8988T (cell line): ENCODE data around the gene AIPL1.

Source experiments
- DNase-seq: peaks from one replicate; pipeline ENCODE4 v3.0.0; 2011

AIPL1 gene

GRCh38 chr17:6413065-6413464 lies 21.9 kb downstream of the AIPL1 start:
- DNase-seq: peak; percentile 42

- no peak for DNase-seq
Observed at GRCh38 chr17:6408735-6409134, 26.2 kb downstream of the AIPL1 start.

GRCh38 chr17:6408276-6408675 lies 26.6 kb downstream of the AIPL1 start:
- no peak for DNase-seq

- DNase-seq: no peak
Observed at GRCh38 chr17:6402258-6402657, 32.7 kb downstream of the AIPL1 start.

- no peak for DNase-seq
Observed at GRCh38 chr17:6398955-6399354, 36.0 kb downstream of the AIPL1 start.

- no peak for DNase-seq
Observed at GRCh38 chr17:6394055-6394606, 40.8 kb downstream of the AIPL1 start.

- DNase-seq: no peak
Observed at GRCh38 chr17:6393351-6393952, 41.5 kb downstream of the AIPL1 start.

GRCh38 chr17:6392609-6393350 lies 42.1 kb downstream of the AIPL1 start:
- DNase-seq: no peak

GRCh38 chr17:6388416-6388815 lies 46.5 kb downstream of the AIPL1 start:
- no peak for DNase-seq

GRCh38 chr17:6387858-6388257 lies 47.1 kb downstream of the AIPL1 start:
- DNase-seq: no peak

- DNase-seq: no peak
Observed at GRCh38 chr17:6387442-6387841, 47.5 kb downstream of the AIPL1 start.

- DNase-seq: no peak
Observed at GRCh38 chr17:6386041-6386630, 48.8 kb downstream of the AIPL1 start.

- no peak for DNase-seq
Observed at GRCh38 chr17:6384481-6384880, 50.4 kb downstream of the AIPL1 start.

GRCh38 chr17:6381526-6382465 lies 53.1 kb downstream of the AIPL1 start:
- no peak for DNase-seq

- no peak for DNase-seq
Observed at GRCh38 chr17:6380915-6381438, 53.9 kb downstream of the AIPL1 start.

GRCh38 chr17:6377906-6378305 lies 57.0 kb downstream of the AIPL1 start:
- no peak for DNase-seq

GRCh38 chr17:6376931-6377361 lies 58.0 kb downstream of the AIPL1 start:
- no peak for DNase-seq

GRCh38 chr17:6374761-6375312 lies 60.1 kb downstream of the AIPL1 start:
- DNase-seq: no peak

GRCh38 chr17:6374271-6374691 lies 60.6 kb downstream of the AIPL1 start:
- no peak for DNase-seq
